ENCODE results near the gene FREM1.

The FREM1 gene

DNA sequence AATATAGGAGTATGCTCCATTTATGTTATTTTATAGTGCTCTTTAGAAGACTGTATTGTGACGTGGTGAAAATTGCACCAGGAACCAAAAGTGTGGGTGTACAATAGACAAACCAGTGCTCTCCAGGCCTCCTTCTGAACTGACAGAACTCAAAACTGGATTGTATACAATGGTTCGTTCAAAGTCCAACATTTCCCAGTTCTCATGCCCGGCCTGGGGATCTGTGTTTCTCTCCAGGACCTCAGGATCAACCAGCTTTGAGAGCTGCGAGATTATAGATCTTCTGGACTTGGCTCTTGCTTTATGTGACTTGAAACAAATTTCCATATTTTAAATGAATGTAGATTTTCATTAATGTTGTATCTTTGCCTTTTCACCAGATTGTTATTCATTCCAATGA is 126.9 kb downstream of the FREM1 start:
- no peak for ATAC-seq
- TF ChIP-seq, protein P1, sequence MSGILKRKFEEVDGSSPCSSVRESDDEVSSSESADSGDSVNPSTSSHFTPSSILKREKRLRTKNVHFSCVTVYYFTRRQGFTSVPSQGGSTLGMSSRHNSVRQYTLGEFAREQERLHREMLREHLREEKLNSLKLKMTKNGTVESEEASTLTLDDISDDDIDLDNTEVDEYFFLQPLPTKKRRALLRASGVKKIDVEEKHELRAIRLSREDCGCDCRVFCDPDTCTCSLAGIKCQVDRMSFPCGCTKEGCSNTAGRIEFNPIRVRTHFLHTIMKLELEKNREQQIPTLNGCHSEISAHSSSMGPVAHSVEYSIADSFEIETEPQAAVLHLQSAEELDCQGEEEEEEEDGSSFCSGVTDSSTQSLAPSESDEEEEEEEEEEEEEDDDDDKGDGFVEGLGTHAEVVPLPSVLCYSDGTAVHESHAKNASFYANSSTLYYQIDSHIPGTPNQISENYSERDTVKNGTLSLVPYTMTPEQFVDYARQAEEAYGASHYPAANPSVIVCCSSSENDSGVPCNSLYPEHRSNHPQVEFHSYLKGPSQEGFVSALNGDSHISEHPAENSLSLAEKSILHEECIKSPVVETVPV (CRISPR knock-in tag; IDR thresholded peaks at IDR 0.05), result no peak
- TF ChIP-seq PPARA (CRISPR knock-in tag; IDR thresholded peaks at IDR 0.05; ENCODE audit: borderline replicate concordance) (no peak), ISL1 (CRISPR knock-in tag; IDR thresholded peaks at IDR 0.05) (no peak), ESRRG (CRISPR knock-in tag; IDR thresholded peaks at IDR 0.05) (no peak), BACH2 (CRISPR knock-in tag; IDR thresholded peaks at IDR 0.05; ENCODE audit: borderline replicate concordance) (no peak), RARB (CRISPR knock-in tag; IDR thresholded peaks at IDR 0.05) (no peak), TOX (CRISPR knock-in tag; IDR thresholded peaks at IDR 0.05; ENCODE audit: borderline replicate concordance) (no peak), ZNF70 (CRISPR knock-in tag; IDR thresholded peaks at IDR 0.05) (no peak), ZC3H10 (CRISPR knock-in tag; IDR thresholded peaks at IDR 0.05) (no peak), ZNF565 (CRISPR knock-in tag; conservative IDR thresholded peaks at IDR 0.05; ENCODE audit: low read depth) (no peak), SNAI2 (CRISPR knock-in tag; IDR thresholded peaks at IDR 0.05) (no peak), GLIS3 (CRISPR knock-in tag; IDR thresholded peaks at IDR 0.05) (no peak), CSDC2 (CRISPR knock-in tag; IDR thresholded peaks at IDR 0.05) (no peak), ZFP30 (CRISPR knock-in tag; IDR thresholded peaks at IDR 0.05) (no peak), TCF4 (CRISPR knock-in tag; IDR thresholded peaks at IDR 0.05; ENCODE audit: borderline replicate concordance) (no peak)
- TF ChIP-seq, protein P2, sequence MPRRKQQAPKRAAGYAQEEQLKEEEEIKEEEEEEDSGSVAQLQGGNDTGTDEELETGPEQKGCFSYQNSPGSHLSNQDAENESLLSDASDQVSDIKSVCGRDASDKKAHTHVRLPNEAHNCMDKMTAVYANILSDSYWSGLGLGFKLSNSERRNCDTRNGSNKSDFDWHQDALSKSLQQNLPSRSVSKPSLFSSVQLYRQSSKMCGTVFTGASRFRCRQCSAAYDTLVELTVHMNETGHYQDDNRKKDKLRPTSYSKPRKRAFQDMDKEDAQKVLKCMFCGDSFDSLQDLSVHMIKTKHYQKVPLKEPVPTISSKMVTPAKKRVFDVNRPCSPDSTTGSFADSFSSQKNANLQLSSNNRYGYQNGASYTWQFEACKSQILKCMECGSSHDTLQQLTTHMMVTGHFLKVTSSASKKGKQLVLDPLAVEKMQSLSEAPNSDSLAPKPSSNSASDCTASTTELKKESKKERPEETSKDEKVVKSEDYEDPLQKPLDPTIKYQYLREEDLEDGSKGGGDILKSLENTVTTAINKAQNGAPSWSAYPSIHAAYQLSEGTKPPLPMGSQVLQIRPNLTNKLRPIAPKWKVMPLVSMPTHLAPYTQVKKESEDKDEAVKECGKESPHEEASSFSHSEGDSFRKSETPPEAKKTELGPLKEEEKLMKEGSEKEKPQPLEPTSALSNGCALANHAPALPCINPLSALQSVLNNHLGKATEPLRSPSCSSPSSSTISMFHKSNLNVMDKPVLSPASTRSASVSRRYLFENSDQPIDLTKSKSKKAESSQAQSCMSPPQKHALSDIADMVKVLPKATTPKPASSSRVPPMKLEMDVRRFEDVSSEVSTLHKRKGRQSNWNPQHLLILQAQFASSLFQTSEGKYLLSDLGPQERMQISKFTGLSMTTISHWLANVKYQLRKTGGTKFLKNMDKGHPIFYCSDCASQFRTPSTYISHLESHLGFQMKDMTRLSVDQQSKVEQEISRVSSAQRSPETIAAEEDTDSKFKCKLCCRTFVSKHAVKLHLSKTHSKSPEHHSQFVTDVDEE (CRISPR knock-in tag; IDR thresholded peaks at IDR 0.05), result no peak
- TF ChIP-seq, protein P3, sequence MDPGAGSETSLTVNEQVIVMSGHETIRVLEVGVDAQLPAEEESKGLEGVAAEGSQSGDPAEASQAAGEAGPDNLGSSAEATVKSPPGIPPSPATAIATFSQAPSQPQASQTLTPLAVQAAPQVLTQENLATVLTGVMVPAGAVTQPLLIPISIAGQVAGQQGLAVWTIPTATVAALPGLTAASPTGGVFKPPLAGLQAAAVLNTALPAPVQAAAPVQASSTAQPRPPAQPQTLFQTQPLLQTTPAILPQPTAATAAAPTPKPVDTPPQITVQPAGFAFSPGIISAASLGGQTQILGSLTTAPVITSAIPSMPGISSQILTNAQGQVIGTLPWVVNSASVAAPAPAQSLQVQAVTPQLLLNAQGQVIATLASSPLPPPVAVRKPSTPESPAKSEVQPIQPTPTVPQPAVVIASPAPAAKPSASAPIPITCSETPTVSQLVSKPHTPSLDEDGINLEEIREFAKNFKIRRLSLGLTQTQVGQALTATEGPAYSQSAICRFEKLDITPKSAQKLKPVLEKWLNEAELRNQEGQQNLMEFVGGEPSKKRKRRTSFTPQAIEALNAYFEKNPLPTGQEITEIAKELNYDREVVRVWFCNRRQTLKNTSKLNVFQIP (CRISPR knock-in tag; IDR thresholded peaks at IDR 0.05; ENCODE audit: borderline replicate concordance, low read depth), result no peak

DNA sequence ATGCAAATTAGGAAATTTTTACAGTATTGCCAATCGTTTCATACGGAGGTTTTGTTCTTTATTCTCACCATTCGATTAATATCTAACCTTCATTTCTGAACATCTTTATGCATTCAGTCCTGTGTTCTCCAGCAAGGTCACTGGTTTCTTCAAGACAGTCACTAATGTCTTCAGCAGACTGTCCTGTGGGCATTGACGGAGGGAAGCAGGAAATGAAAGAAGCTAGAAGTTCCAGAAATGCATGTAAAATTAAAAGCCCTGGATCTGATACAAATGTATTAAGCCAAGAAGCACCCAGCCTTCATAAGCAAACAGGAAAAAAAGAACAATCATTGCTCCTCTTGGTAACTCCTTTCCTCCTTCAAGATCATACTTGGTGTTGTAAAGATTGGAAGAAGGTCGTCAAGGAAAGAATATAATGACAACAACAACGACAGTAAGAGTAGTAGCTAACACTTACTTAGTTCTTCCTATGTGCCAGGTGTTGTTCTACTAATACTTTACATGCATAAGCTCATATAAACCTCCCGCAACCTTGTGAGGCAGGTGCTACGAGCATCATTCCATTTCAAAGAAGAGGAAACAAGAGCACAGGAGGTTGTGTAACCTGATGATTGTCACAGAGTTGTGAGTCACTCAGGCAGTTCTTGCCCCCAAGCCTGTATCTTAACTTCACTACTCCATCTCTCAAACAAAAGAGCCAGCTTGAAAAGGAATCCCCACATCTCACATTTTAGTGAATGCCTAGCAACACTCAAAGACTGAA is 127.8 kb downstream of the FREM1 start:
- no peak for ATAC-seq
- no peak for TF ChIP-seq TOX (CRISPR knock-in tag; IDR thresholded peaks at IDR 0.05; ENCODE audit: borderline replicate concordance)
- no peak for TF ChIP-seq ESRRG (CRISPR knock-in tag; IDR thresholded peaks at IDR 0.05)
- TF ChIP-seq, protein P4, sequence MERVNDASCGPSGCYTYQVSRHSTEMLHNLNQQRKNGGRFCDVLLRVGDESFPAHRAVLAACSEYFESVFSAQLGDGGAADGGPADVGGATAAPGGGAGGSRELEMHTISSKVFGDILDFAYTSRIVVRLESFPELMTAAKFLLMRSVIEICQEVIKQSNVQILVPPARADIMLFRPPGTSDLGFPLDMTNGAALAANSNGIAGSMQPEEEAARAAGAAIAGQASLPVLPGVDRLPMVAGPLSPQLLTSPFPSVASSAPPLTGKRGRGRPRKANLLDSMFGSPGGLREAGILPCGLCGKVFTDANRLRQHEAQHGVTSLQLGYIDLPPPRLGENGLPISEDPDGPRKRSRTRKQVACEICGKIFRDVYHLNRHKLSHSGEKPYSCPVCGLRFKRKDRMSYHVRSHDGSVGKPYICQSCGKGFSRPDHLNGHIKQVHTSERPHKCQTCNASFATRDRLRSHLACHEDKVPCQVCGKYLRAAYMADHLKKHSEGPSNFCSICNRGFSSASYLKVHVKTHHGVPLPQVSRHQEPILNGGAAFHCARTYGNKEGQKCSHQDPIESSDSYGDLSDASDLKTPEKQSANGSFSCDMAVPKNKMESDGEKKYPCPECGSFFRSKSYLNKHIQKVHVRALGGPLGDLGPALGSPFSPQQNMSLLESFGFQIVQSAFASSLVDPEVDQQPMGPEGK (CRISPR knock-in tag; IDR thresholded peaks at IDR 0.05; ENCODE audit: borderline replicate concordance), result no peak
- no peak for TF ChIP-seq ZNF565 (CRISPR knock-in tag; conservative IDR thresholded peaks at IDR 0.05; ENCODE audit: low read depth)
- TF ChIP-seq ZNF70 (CRISPR knock-in tag; IDR thresholded peaks at IDR 0.05), result no peak
- TF ChIP-seq BACH2 (CRISPR knock-in tag; IDR thresholded peaks at IDR 0.05; ENCODE audit: borderline replicate concordance), result no peak
- TF ChIP-seq ARNTL (CRISPR knock-in tag; IDR thresholded peaks at IDR 0.05; ENCODE audit: borderline replicate concordance, low read depth), result no peak
- TF ChIP-seq, protein P5, sequence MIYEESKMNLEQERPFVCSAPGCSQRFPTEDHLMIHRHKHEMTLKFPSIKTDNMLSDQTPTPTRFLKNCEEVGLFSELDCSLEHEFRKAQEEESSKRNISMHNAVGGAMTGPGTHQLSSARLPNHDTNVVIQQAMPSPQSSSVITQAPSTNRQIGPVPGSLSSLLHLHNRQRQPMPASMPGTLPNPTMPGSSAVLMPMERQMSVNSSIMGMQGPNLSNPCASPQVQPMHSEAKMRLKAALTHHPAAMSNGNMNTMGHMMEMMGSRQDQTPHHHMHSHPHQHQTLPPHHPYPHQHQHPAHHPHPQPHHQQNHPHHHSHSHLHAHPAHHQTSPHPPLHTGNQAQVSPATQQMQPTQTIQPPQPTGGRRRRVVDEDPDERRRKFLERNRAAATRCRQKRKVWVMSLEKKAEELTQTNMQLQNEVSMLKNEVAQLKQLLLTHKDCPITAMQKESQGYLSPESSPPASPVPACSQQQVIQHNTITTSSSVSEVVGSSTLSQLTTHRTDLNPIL (CRISPR knock-in tag; IDR thresholded peaks at IDR 0.05; ENCODE audit: low read depth), result no peak
- no peak for TF ChIP-seq GLIS3 (CRISPR knock-in tag; IDR thresholded peaks at IDR 0.05)
- no peak for TF ChIP-seq PPARA (CRISPR knock-in tag; IDR thresholded peaks at IDR 0.05; ENCODE audit: borderline replicate concordance)
- TF ChIP-seq TCF4 (CRISPR knock-in tag; IDR thresholded peaks at IDR 0.05; ENCODE audit: borderline replicate concordance), result no peak
- no peak for TF ChIP-seq ZC3H10 (CRISPR knock-in tag; IDR thresholded peaks at IDR 0.05)
- no peak for TF ChIP-seq ZNF8 (CRISPR knock-in tag; IDR thresholded peaks at IDR 0.05)
- TF ChIP-seq, protein P1 (CRISPR knock-in tag; IDR thresholded peaks at IDR 0.05), result no peak

Data from SK-N-SH treated with all-trans-retinoic acid at 6 μM for 48 hours (cell line).